Activated CD4-positive, alpha-beta T cell treated with anti-CD3 and anti-CD28 coated beads, Interleukin-2, amount 10 ng/mL, durations not matched to agents 7 days and 5 days (primary cell): ENCODE data around the gene SVIL. TPM values are rescaled to one million over a fixed set of nuclear protein-coding genes. Genes with fewer than 3 reads are reported as not detected.

Experiments used
- CTCF ChIA-PET: fragments of 350-600 bp; sonication (Branson Sonifier 250); formaldehyde crosslinking; loops from one replicate; lab custom pipeline; 2021; ENCODE audit warnings: antibody characterized with exemption; lab: Charles Lee
- POLR2A ChIA-PET: fragments of 350-600 bp; sonication (Branson Sonifier 250); formaldehyde crosslinking; loops from one replicate; lab custom pipeline; 2021; ENCODE audit warnings: antibody characterized with exemption; lab: Charles Lee
- DNase-seq: peaks from one replicate; pipeline ENCODE4 v3.0.0-alpha.2; 2020
- H3K27ac Mint-ChIP-seq: one replicate; pipeline ENCODE4 v1.8.0; 2021; ENCODE audit warnings: mild to moderate bottlenecking, moderate library complexity, mixed read lengths
- H3K27me3 Mint-ChIP-seq: one replicate; pipeline ENCODE4 v1.8.0; 2021; ENCODE audit warnings: mixed read lengths
- H3K36me3 Mint-ChIP-seq: one replicate; pipeline ENCODE4 v1.8.0; 2021; ENCODE audit warnings: low read depth, mixed read lengths
- H3K4me1 Mint-ChIP-seq: one replicate; pipeline ENCODE4 v1.8.0; 2021; ENCODE audit warnings: mixed read lengths
- H3K4me3 Mint-ChIP-seq: one replicate; pipeline ENCODE4 v1.8.0; 2021; ENCODE audit warnings: mild to moderate bottlenecking, moderate library complexity, mixed read lengths
- H3K9me3 Mint-ChIP-seq: one replicate; pipeline ENCODE4 v1.8.0; 2021; ENCODE audit warnings: mixed read lengths
- total RNA-seq, 2 experiments: library from RNA; stranded (reverse); gene quantifications; one replicate each; pipeline ENCODE4 v1.2.3, GENCODE V29; 2021

Gene SVIL
- total RNA-seq, 2 experiments from 2014 or later = 22.6 to 26.8 TPM

- H3K27me3 Mint-ChIP-seq = no peaks in the 10 kb centered on the region
- H3K27ac Mint-ChIP-seq = peak overlapping the region; percentile 62
- H3K36me3 Mint-ChIP-seq = peaks cover 9% of the 10 kb centered on the region
- no peak for DNase-seq
- no peak overlapping the region for H3K4me3 Mint-ChIP-seq
- ChIA-PET POLR2A (no interaction called here), CTCF (interaction anchor here (0.8 to 1.2 kb wide), 3 partner anchors 9 to 89 kb away, joined by 3 to 5 read pairs (median 3); no protein-coding TSS in a partner anchor)
- H3K9me3 Mint-ChIP-seq = no peaks in the 10 kb centered on the region
- H3K4me1 Mint-ChIP-seq = peaks cover 42% of the 10 kb centered on the region
Measured at GRCh38 chr10:29646960-29647461, 12.2 kb upstream of the SVIL start.

- H3K9me3 Mint-ChIP-seq = no peaks in the 10 kb centered on the region
- H3K27ac Mint-ChIP-seq = peak overlapping the region; percentile 43
- CTCF ChIA-PET = interaction anchor here (0.8 kb wide), 1 partner anchor 90 kb away, joined by 3 read pairs; no protein-coding TSS in a partner anchor
- H3K36me3 Mint-ChIP-seq = peaks cover 5% of the 10 kb centered on the region
- H3K4me3 Mint-ChIP-seq = no peak overlapping the region
- no peaks in the 10 kb centered on the region for H3K27me3 Mint-ChIP-seq
- POLR2A ChIA-PET = interaction anchor here (0.5 kb wide), 1 partner anchor 14 kb away, joined by 4 read pairs; no protein-coding TSS in a partner anchor
- peaks cover 38% of the 10 kb centered on the region for H3K4me1 Mint-ChIP-seq
- no peak for DNase-seq
Measured at GRCh38 chr10:29646238-29646902, 11.6 kb upstream of the SVIL start.

- Mint-ChIP-seq H3K36me3 (peaks cover 7% of the 10 kb centered on the region), H3K9me3 (no peaks in the 10 kb centered on the region), H3K4me1 (peaks cover 31% of the 10 kb centered on the region), H3K27ac (no peak overlapping the region), H3K27me3 (no peaks in the 10 kb centered on the region), H3K4me3 (no peak overlapping the region)
- ChIA-PET CTCF (interaction anchor here (0.6 to 1.3 kb wide), 3 partner anchors 9 to 1198 kb away, joined by 3 to 6 read pairs (median 4); partner anchors contain the start of gene SVIL), POLR2A (no interaction called here)
- no peak for DNase-seq
Measured at GRCh38 chr10:29643771-29644501, 9.2 kb upstream of the SVIL start.

GRCh38 chr10:29642990-29643389 lies 8.2 kb upstream of the SVIL start:
- H3K36me3 Mint-ChIP-seq = peaks cover 5% of the 10 kb centered on the region
- ChIA-PET CTCF (interaction anchor here (1.3 kb wide), 1 partner anchor 14 kb away, joined by 6 read pairs; no protein-coding TSS in a partner anchor), POLR2A (no interaction called here)
- H3K9me3 Mint-ChIP-seq = no peaks in the 10 kb centered on the region
- H3K4me3 Mint-ChIP-seq = no peak overlapping the region
- no peak overlapping the region for H3K27ac Mint-ChIP-seq
- no peaks in the 10 kb centered on the region for H3K27me3 Mint-ChIP-seq
- peaks cover 22% of the 10 kb centered on the region for H3K4me1 Mint-ChIP-seq
- no peak for DNase-seq

- ChIA-PET POLR2A (no interaction called here), CTCF (no interaction called here)
- no peaks in the 10 kb centered on the region for H3K27me3 Mint-ChIP-seq
- no peak for DNase-seq
- H3K36me3 Mint-ChIP-seq = peaks cover 10% of the 10 kb centered on the region
- no peak overlapping the region for H3K27ac Mint-ChIP-seq
- peaks cover 4% of the 10 kb centered on the region for H3K9me3 Mint-ChIP-seq
- H3K4me3 Mint-ChIP-seq = no peak overlapping the region
- peaks cover 34% of the 10 kb centered on the region for H3K4me1 Mint-ChIP-seq
Measured at GRCh38 chr10:29637537-29637936, 2.8 kb upstream of the SVIL start.

- H3K27ac Mint-ChIP-seq = peak overlapping the region; percentile 68
Measured at GRCh38 chr10:29636178-29636577, 1.4 kb upstream of the SVIL start.

GRCh38 chr10:29635711-29636144 lies 957 bp upstream of the SVIL start:
- ChIA-PET POLR2A (no interaction called here), CTCF (interaction anchor here (1.2 kb wide), 2 partner anchors 8 to 39 kb away, joined by 3 to 4 read pairs; no protein-coding TSS in a partner anchor)
- peak; percentile 21 for DNase-seq
- peaks cover 10% of the 10 kb centered on the region for H3K36me3 Mint-ChIP-seq
- H3K4me1 Mint-ChIP-seq = peaks cover 36% of the 10 kb centered on the region
- peak overlapping the region; percentile 68 for H3K27ac Mint-ChIP-seq
- H3K27me3 Mint-ChIP-seq = no peaks in the 10 kb centered on the region
- H3K4me3 Mint-ChIP-seq = no peak overlapping the region
- peaks cover 4% of the 10 kb centered on the region for H3K9me3 Mint-ChIP-seq

More at GRCh38 chr10:29636178-29636577, 1.4 kb upstream of the SVIL start:
- ChIA-PET CTCF (interaction anchor here (1.2 kb wide), 1 partner anchor 38 kb away, joined by 3 read pairs; no protein-coding TSS in a partner anchor), POLR2A (no interaction called here)
- no peak for DNase-seq
- Mint-ChIP-seq H3K4me1 (peaks cover 36% of the 10 kb centered on the region), H3K9me3 (peaks cover 4% of the 10 kb centered on the region), H3K4me3 (no peak overlapping the region), H3K27me3 (no peaks in the 10 kb centered on the region), H3K36me3 (peaks cover 10% of the 10 kb centered on the region)

GRCh38 chr10:29634105-29634504 lies 666 bp downstream of the SVIL start:
- Mint-ChIP-seq H3K27ac (no peak overlapping the region), H3K27me3 (no peaks in the 10 kb centered on the region), H3K4me3 (no peak overlapping the region), H3K4me1 (peaks cover 36% of the 10 kb centered on the region), H3K36me3 (peaks cover 8% of the 10 kb centered on the region), H3K9me3 (peaks cover 4% of the 10 kb centered on the region)
- POLR2A ChIA-PET = no interaction called here
- DNase-seq = no peak
- CTCF ChIA-PET = no interaction called here

GRCh38 chr10:29631049-29631339 lies 3.8 kb downstream of the SVIL start:
- POLR2A ChIA-PET = no interaction called here
- H3K27ac Mint-ChIP-seq = no peak overlapping the region

GRCh38 chr10:29630205-29631048 lies 4.3 kb downstream of the SVIL start:
- Mint-ChIP-seq H3K27me3 (no peaks in the 10 kb centered on the region), H3K4me3 (no peak overlapping the region), H3K36me3 (no peaks in the 10 kb centered on the region), H3K9me3 (no peaks in the 10 kb centered on the region), H3K27ac (no peak overlapping the region), H3K4me1 (peaks cover 19% of the 10 kb centered on the region)
- no peak for DNase-seq
- ChIA-PET CTCF (no interaction called here), POLR2A (no interaction called here)

More at GRCh38 chr10:29631049-29631339, 3.8 kb downstream of the SVIL start:
- DNase-seq = no peak
- Mint-ChIP-seq H3K4me3 (no peak overlapping the region), H3K9me3 (no peaks in the 10 kb centered on the region), H3K27me3 (no peaks in the 10 kb centered on the region), H3K4me1 (peaks cover 25% of the 10 kb centered on the region), H3K36me3 (no peaks in the 10 kb centered on the region)
- CTCF ChIA-PET = no interaction called here

- DNase-seq = no peak
- CTCF ChIA-PET = no interaction called here
- Mint-ChIP-seq H3K4me3 (no peak overlapping the region), H3K27me3 (no peaks in the 10 kb centered on the region), H3K4me1 (peaks cover 11% of the 10 kb centered on the region), H3K27ac (no peak overlapping the region), H3K36me3 (no peaks in the 10 kb centered on the region), H3K9me3 (no peaks in the 10 kb centered on the region)
- POLR2A ChIA-PET = no interaction called here
Measured at GRCh38 chr10:29628912-29629526, 5.8 kb downstream of the SVIL start.

GRCh38 chr10:29628311-29628710 lies 6.5 kb downstream of the SVIL start:
- Mint-ChIP-seq H3K4me3 (no peak overlapping the region), H3K36me3 (no peaks in the 10 kb centered on the region), H3K27me3 (no peaks in the 10 kb centered on the region), H3K27ac (no peak overlapping the region), H3K4me1 (peaks cover 8% of the 10 kb centered on the region), H3K9me3 (no peaks in the 10 kb centered on the region)
- CTCF ChIA-PET = no interaction called here
- DNase-seq = no peak
- POLR2A ChIA-PET = no interaction called here
